Right lobe of liver (tissue), 4 donors: ENCODE data around the gene PTGFR.

ENCODE experiments used
- CTCF ChIP-seq, 4 donors: fragments of 200-600 bp in 3 of 4; fragments of 450-650 bp in 1 of 4; IDR thresholded peaks; one replicate each; pipeline versions ENCODE4 v1.5.1 to v1.8.0; 2016 to 2022; ENCODE audit warnings: antibody characterized with exemption in 4 of 4, mild to moderate bottlenecking in 2 of 4
- POLR2A ChIP-seq: fragments of 450-650 bp; IDR thresholded peaks from one replicate; pipeline ENCODE4 v1.6.1; 2017; ENCODE audit warnings: antibody characterized with exemption, mild to moderate bottlenecking
- donor health status: DM: no; HTN: no; CAD: no.
- donor health status: DM: no; HTN: no; CAD: no.
- donor health status: DM: no; HTN: yes; CAD: no.

- TF ChIP-seq POLR2A (no peak), CTCF (IDR thresholded peaks at IDR 0.05) (no peak)
Measured at GRCh38 chr1:78554840-78555239, 64.1 kb downstream of the PTGFR start.
